ENCODE results near the gene HAPLN1. TPM values are rescaled to one million over a fixed set of nuclear protein-coding genes. Genes with fewer than 3 reads are reported as not detected.

HAPLN1 gene
- total and polyA plus RNA-seq, 2 of the 8 experiments (the other 6 are each of a cell fraction or from before 2014, with no cell fraction given) = 0.56 to 2.1 TPM

DNA sequence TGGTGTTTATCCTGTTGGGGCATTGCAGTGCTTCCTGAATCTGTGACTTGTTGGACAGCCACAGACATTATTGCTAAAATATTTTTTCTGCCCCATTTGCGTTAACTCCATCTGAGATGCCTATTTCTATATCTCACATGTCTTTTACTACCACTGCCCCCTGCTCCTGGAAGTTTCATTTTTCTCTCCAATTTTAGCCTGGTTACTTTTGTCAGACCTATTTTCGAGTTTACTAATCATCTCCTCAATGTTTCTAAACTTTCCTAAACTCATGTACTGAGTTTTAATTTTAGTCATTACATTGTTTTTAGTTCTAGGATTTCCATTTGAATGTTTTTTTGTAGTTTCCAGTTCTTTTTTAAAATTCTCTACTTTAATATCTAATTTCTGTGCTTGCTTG is 17.6 kb downstream of the HAPLN1 start (continued):
- TF ChIP-seq, protein P1, sequence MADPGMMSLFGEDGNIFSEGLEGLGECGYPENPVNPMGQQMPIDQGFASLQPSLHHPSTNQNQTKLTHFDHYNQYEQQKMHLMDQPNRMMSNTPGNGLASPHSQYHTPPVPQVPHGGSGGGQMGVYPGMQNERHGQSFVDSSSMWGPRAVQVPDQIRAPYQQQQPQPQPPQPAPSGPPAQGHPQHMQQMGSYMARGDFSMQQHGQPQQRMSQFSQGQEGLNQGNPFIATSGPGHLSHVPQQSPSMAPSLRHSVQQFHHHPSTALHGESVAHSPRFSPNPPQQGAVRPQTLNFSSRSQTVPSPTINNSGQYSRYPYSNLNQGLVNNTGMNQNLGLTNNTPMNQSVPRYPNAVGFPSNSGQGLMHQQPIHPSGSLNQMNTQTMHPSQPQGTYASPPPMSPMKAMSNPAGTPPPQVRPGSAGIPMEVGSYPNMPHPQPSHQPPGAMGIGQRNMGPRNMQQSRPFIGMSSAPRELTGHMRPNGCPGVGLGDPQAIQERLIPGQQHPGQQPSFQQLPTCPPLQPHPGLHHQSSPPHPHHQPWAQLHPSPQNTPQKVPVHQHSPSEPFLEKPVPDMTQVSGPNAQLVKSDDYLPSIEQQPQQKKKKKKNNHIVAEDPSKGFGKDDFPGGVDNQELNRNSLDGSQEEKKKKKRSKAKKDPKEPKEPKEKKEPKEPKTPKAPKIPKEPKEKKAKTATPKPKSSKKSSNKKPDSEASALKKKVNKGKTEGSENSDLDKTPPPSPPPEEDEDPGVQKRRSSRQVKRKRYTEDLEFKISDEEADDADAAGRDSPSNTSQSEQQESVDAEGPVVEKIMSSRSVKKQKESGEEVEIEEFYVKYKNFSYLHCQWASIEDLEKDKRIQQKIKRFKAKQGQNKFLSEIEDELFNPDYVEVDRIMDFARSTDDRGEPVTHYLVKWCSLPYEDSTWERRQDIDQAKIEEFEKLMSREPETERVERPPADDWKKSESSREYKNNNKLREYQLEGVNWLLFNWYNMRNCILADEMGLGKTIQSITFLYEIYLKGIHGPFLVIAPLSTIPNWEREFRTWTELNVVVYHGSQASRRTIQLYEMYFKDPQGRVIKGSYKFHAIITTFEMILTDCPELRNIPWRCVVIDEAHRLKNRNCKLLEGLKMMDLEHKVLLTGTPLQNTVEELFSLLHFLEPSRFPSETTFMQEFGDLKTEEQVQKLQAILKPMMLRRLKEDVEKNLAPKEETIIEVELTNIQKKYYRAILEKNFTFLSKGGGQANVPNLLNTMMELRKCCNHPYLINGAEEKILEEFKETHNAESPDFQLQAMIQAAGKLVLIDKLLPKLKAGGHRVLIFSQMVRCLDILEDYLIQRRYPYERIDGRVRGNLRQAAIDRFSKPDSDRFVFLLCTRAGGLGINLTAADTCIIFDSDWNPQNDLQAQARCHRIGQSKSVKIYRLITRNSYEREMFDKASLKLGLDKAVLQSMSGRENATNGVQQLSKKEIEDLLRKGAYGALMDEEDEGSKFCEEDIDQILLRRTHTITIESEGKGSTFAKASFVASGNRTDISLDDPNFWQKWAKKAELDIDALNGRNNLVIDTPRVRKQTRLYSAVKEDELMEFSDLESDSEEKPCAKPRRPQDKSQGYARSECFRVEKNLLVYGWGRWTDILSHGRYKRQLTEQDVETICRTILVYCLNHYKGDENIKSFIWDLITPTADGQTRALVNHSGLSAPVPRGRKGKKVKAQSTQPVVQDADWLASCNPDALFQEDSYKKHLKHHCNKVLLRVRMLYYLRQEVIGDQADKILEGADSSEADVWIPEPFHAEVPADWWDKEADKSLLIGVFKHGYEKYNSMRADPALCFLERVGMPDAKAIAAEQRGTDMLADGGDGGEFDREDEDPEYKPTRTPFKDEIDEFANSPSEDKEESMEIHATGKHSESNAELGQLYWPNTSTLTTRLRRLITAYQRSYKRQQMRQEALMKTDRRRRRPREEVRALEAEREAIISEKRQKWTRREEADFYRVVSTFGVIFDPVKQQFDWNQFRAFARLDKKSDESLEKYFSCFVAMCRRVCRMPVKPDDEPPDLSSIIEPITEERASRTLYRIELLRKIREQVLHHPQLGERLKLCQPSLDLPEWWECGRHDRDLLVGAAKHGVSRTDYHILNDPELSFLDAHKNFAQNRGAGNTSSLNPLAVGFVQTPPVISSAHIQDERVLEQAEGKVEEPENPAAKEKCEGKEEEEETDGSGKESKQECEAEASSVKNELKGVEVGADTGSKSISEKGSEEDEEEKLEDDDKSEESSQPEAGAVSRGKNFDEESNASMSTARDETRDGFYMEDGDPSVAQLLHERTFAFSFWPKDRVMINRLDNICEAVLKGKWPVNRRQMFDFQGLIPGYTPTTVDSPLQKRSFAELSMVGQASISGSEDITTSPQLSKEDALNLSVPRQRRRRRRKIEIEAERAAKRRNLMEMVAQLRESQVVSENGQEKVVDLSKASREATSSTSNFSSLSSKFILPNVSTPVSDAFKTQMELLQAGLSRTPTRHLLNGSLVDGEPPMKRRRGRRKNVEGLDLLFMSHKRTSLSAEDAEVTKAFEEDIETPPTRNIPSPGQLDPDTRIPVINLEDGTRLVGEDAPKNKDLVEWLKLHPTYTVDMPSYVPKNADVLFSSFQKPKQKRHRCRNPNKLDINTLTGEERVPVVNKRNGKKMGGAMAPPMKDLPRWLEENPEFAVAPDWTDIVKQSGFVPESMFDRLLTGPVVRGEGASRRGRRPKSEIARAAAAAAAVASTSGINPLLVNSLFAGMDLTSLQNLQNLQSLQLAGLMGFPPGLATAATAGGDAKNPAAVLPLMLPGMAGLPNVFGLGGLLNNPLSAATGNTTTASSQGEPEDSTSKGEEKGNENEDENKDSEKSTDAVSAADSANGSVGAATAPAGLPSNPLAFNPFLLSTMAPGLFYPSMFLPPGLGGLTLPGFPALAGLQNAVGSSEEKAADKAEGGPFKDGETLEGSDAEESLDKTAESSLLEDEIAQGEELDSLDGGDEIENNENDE (IDR thresholded peaks at IDR 0.05; ENCODE audit: insufficient replicate concordance, low read length) = no peak
- TF ChIP-seq SIRT6 (IDR thresholded peaks at IDR 0.05; ENCODE audit: low read length) (no peak), RXRA (IDR thresholded peaks at IDR 0.05; ENCODE audit: insufficient read depth, low read depth, low read length) (no peak), BRCA1 (IDR thresholded peaks at IDR 0.05; ENCODE audit: low read depth, low read length) (no peak), CHD1 (IDR thresholded peaks at IDR 0.05; ENCODE audit: low read depth, low read length) (no peak)
